Measurements from ENCODE around the gene ZNF487. TPM values are rescaled to one million over a fixed set of nuclear protein-coding genes. Genes with fewer than 3 reads are reported as not detected.
A peak's percentile ranks its signal among the peaks of the same experiment; 100 is the strongest.

Gene ZNF487
- total and polyA plus RNA-seq, 8 donors = 0.45 to 11.0 (median 4.5) TPM

- peaks cover 53 to 64% (median 61%) of the 10 kb centered on the region in 4 donors for H3K36me3 ChIP-seq
- 68 to 86% (median 81%) methylated on average over 3 of the region's 3 CpGs for WGBS, 5 donors
- intact Hi-C loops (cut with DNase I; ENCODE audit: low total_unique reads) = loop anchor here (5.0 kb wide), 1 partner anchor 59 kb away; no protein-coding TSS in a partner anchor
Observed at GRCh38 chr10:43393606-43394360, 43.1 kb upstream of the ZNF487 start.

GRCh38 chr10:43394868-43395267 is 42.0 kb upstream of the ZNF487 start:
- TF ChIP-seq EP300 (IDR thresholded peaks at IDR 0.05) (no peak), POLR2A (IDR thresholded peaks at IDR 0.05) (no peak), CTCF (IDR thresholded peaks at IDR 0.05) (no peak)
- Histone ChIP-seq H3K27me3 (no peaks in the 10 kb centered on the region), H3K27ac (peak overlapping the region in 4 of 5 donors; percentile 17 to 100 (median 100)), H3K4me1 (peaks cover 44 to 92% (median 77%) of the 10 kb centered on the region in 4 donors), H3K4me3 (peak overlapping the region in 2 of 4 donors; percentile 58 to 67), H3K9me3 (no peaks in the 10 kb centered on the region), H3K36me3 (peaks cover 42 to 61% (median 59%) of the 10 kb centered on the region in 4 donors)
- no peak for DNase-seq
- intact Hi-C loops (cut with DNase I; ENCODE audit: low total_unique reads) = loop anchor here (5.0 kb wide), 1 partner anchor 57 kb away; no protein-coding TSS in a partner anchor
- WGBS, 5 donors = 57 to 72% (median 64%) methylated on average over 6 of the region's 6 CpGs

More at GRCh38 chr10:43393606-43394360, 43.1 kb upstream of the ZNF487 start:
- no peak overlapping the region for H3K4me3 ChIP-seq
- peaks cover 37 to 91% (median 74%) of the 10 kb centered on the region in 4 donors for H3K4me1 ChIP-seq
- no peaks in the 10 kb centered on the region for H3K9me3 ChIP-seq
- no peaks in the 10 kb centered on the region for H3K27me3 ChIP-seq
- no peak for DNase-seq
- TF ChIP-seq EP300 (IDR thresholded peaks at IDR 0.05) = no peak
- TF ChIP-seq POLR2AphosphoS5 (IDR thresholded peaks at IDR 0.05) = no peak
- no peak for TF ChIP-seq CTCF (IDR thresholded peaks at IDR 0.05)
- TF ChIP-seq POLR2A (IDR thresholded peaks at IDR 0.05) = no peak
- peak overlapping the region in 4 of 5 donors; percentile 1 to 58 (median 29) for H3K27ac ChIP-seq

GRCh38 chr10:43395571-43396060 is 41.3 kb upstream of the ZNF487 start:
- Histone ChIP-seq H3K27ac (peak overlapping the region; percentile 99 to 100 (median 100)), H3K4me3 (peak overlapping the region; percentile 58 to 87 (median 74)), H3K9me3 (no peaks in the 10 kb centered on the region), H3K36me3 (peaks cover 36 to 55% (median 52%) of the 10 kb centered on the region in 4 donors), H3K4me1 (peaks cover 44 to 92% (median 76%) of the 10 kb centered on the region in 4 donors), H3K27me3 (no peaks in the 10 kb centered on the region)
- TF ChIP-seq EP300 (IDR thresholded peaks at IDR 0.05) = no peak
- TF ChIP-seq POLR2AphosphoS5 (IDR thresholded peaks at IDR 0.05) = no peak
- no peak for TF ChIP-seq CTCF (IDR thresholded peaks at IDR 0.05)
- no peak for TF ChIP-seq POLR2A (IDR thresholded peaks at IDR 0.05)
- intact Hi-C loops (cut with DNase I; ENCODE audit: low total_unique reads) = no loop called here
- DNase-seq = no peak
- 1 to 14% (median 5%) methylated on average over 15 to 18 of the region's 18 CpGs for WGBS, 5 donors

GRCh38 chr10:43396061-43396927 is 40.6 kb upstream of the ZNF487 start:
- no peaks in the 10 kb centered on the region for H3K27me3 ChIP-seq
- H3K4me3 ChIP-seq = peak overlapping the region; percentile 58 to 87 (median 74)
- TF ChIP-seq POLR2AphosphoS5 (IDR thresholded peaks at IDR 0.05) (peak; percentile 22 to 63 (median 51)), EP300 (IDR thresholded peaks at IDR 0.05) (no peak), POLR2A (IDR thresholded peaks at IDR 0.05) (peak in 1 of 4 donors; percentile 18)
- intact Hi-C loops (cut with DNase I; ENCODE audit: low total_unique reads) = no loop called here
- peaks cover 48 to 92% (median 76%) of the 10 kb centered on the region in 4 donors for H3K4me1 ChIP-seq
- WGBS, 5 donors = 1 to 10% (median 3%) methylated on average over 32 to 70 of the region's 71 CpGs
- peaks cover 29 to 48% (median 45%) of the 10 kb centered on the region in 4 donors for H3K36me3 ChIP-seq
- peak overlapping the region; percentile 99 to 100 (median 100) for H3K27ac ChIP-seq
- peak; percentile 86 to 95 for DNase-seq
- no peaks in the 10 kb centered on the region for H3K9me3 ChIP-seq
